Endothelial cell of umbilical vein (primary cell): ENCODE measurements around the gene EHBP1L1. TPM values are rescaled to one million over a fixed set of nuclear protein-coding genes. Genes with fewer than 3 reads are reported as not detected.

Experiments used
- BruUV-seq: library from RNA; stranded (reverse); fragments of 400-500 nt; replicated peaks from 2 replicates; lab custom pipeline; 2021; lab: Mats Ljungman, UMichigan
- CTCF ChIA-PET: fragments of 300-600, 350-600 bp; sonication (Branson Sonifier 250); formaldehyde crosslinking; loops from one replicate; lab custom pipeline; 2021; ENCODE audit warnings: antibody characterized with exemption, inconsistent platforms; lab: Charles Lee
- POLR2A ChIA-PET: fragments of 300-600, 350-600 bp; sonication (Branson Sonifier 250); formaldehyde crosslinking; loops from one replicate; lab custom pipeline; 2021; ENCODE audit warnings: antibody characterized with exemption, inconsistent platforms; lab: Charles Lee
- DNase-seq: peaks from one replicate; pipeline ENCODE4 v3.0.0-alpha.2; 2011; ENCODE audit warnings: low read depth, low spot score
- FAIRE-seq: peaks from 2 replicates; lab custom pipeline; 2011; peaks lifted over from hg19 to GRCh38; lab: Jason Lieb, UNC
- H2AFZ ChIP-seq: 2 replicates; pipeline ENCODE4 v1.6.0; 2012; ENCODE audit warnings: low read depth, low read length, control low read depth, inconsistent platforms
- H3K27ac ChIP-seq: 2 replicates; pipeline ENCODE4 v1.5.1; 2011; ENCODE audit warnings: low read depth, mild to moderate bottlenecking, control low read depth, low read length, moderate library complexity; ENCODE audit not compliant: insufficient read depth
- H3K27me3 ChIP-seq, 2 experiments: 2 replicates each; pipeline versions ENCODE4 v1.6.0 to v1.6.1; 2011; ENCODE audit warnings: low read length in 2 of 2, mixed read lengths in 1 of 2; ENCODE audit not compliant: control insufficient read depth in 2 of 2, insufficient read depth in 2 of 2
- H3K36me3 ChIP-seq, 2 experiments: 2 replicates in 1 of 2; 3 replicates in 1 of 2; pipeline ENCODE4 v1.5.1; 2011; ENCODE audit warnings: low read length in 2 of 2, mild to moderate bottlenecking in 1 of 2, moderate library complexity in 1 of 2; ENCODE audit not compliant: control insufficient read depth in 2 of 2, insufficient read depth in 2 of 2; ENCODE audit errors: extremely low read depth in 1 of 2
- H3K4me1 ChIP-seq: 3 replicates; pipeline ENCODE4 v1.5.1; 2011; ENCODE audit warnings: mild to moderate bottlenecking, low read length; ENCODE audit not compliant: control insufficient read depth, insufficient read depth; ENCODE audit errors: extremely low read depth
- H3K4me2 ChIP-seq: 2 replicates; pipeline ENCODE4 v1.6.1; 2011; ENCODE audit warnings: low read length, control low read depth, mixed read lengths; ENCODE audit not compliant: insufficient read depth
- H3K4me3 ChIP-seq, 3 experiments: fragments of 200-600 bp in 1 of 3; sonication (generic), shearing (Covaris generic) in 1 of 3; replicated peaks in 1 of 3; 2 replicates each; pipeline ENCODE4 v1.5.1; 2011 to 2016; ENCODE audit warnings: control low read depth in 3 of 3, low read length in 3 of 3, mild to moderate bottlenecking in 2 of 3, inconsistent platforms in 1 of 3, low read depth in 1 of 3, moderate library complexity in 1 of 3; ENCODE audit not compliant: insufficient read depth in 1 of 3
- H3K79me2 ChIP-seq: 2 replicates; pipeline ENCODE4 v1.6.0; 2012; ENCODE audit warnings: low read length, inconsistent platforms; ENCODE audit not compliant: control insufficient read depth, insufficient read depth
- H3K9ac ChIP-seq: replicated peaks from 2 replicates; pipeline ENCODE3; 2011; ENCODE audit warnings: low read length, control low read depth; ENCODE audit not compliant: insufficient read depth; ENCODE audit errors: extremely low read depth
- H3K9me1 ChIP-seq: replicated peaks from 3 replicates; pipeline ENCODE4 v1.6.0; 2011; ENCODE audit warnings: mild to moderate bottlenecking, low read length; ENCODE audit not compliant: control insufficient read depth, insufficient read depth; ENCODE audit errors: extremely low read depth
- H3K9me3 ChIP-seq: replicated peaks from 2 replicates; pipeline ENCODE4 v1.5.1; 2012; ENCODE audit warnings: low read length, inconsistent platforms; ENCODE audit not compliant: control insufficient read depth, insufficient read depth
- H4K20me1 ChIP-seq: replicated peaks from 2 replicates; pipeline ENCODE3; 2011; ENCODE audit warnings: mild to moderate bottlenecking, low read length; ENCODE audit not compliant: control insufficient read depth, insufficient read depth; ENCODE audit errors: extremely low read depth
- CTCF ChIP-seq, 2 donors: IDR thresholded peaks; 1 replicate in 1 of 2; 2 replicates in 1 of 2; pipeline ENCODE4 v1.5.1; 2011; ENCODE audit warnings: low read length in 2 of 2, mild to moderate bottlenecking in 2 of 2, moderate library complexity in 2 of 2, control low read depth in 1 of 2, inconsistent platforms in 1 of 2, low read depth in 1 of 2; ENCODE audit not compliant: insufficient read depth in 1 of 2; ENCODE audit errors: extremely low read depth in 1 of 2
- EZH2 ChIP-seq: IDR thresholded peaks from 2 replicates; pipeline ENCODE4 v1.6.1; 2012; ENCODE audit warnings: borderline replicate concordance, low read depth, mild to moderate bottlenecking, moderate library complexity, low read length, inconsistent platforms; ENCODE audit not compliant: severe bottlenecking
- FOS ChIP-seq: IDR thresholded peaks from 2 replicates; pipeline ENCODE4 v1.6.1; 2011; ENCODE audit warnings: mild to moderate bottlenecking, low read length, moderate library complexity, borderline replicate concordance; ENCODE audit not compliant: insufficient read depth
- GATA2 ChIP-seq: IDR thresholded peaks from 2 replicates; pipeline ENCODE4 v1.7.0; 2011; ENCODE audit warnings: low read depth, mild to moderate bottlenecking, moderate library complexity, mixed read lengths, low read length; ENCODE audit not compliant: insufficient read length, insufficient read depth
- JUN ChIP-seq: IDR thresholded peaks from 2 replicates; pipeline ENCODE4 v1.6.1; 2011; ENCODE audit warnings: borderline replicate concordance, low read depth; ENCODE audit not compliant: insufficient read length, insufficient read depth
- MYC ChIP-seq: IDR thresholded peaks from one replicate; pipeline ENCODE4 v1.6.1; 2011; ENCODE audit warnings: mild to moderate bottlenecking, low read depth, low read length
- POLR2A ChIP-seq: IDR thresholded peaks from 2 replicates; pipeline ENCODE4 v1.6.1; 2012; ENCODE audit warnings: low read depth, mild to moderate bottlenecking, control low read depth, low read length
- POLR2AphosphoS5 ChIP-seq: IDR thresholded peaks from 2 replicates; pipeline ENCODE4 v1.6.1; 2012; ENCODE audit warnings: low read depth, mild to moderate bottlenecking, control low read depth, low read length, moderate library complexity; ENCODE audit not compliant: insufficient read depth
- dilution Hi-C: fragments of 300-500 bp; cut with MboI; formaldehyde crosslinking; loops from one replicate; pipeline ENCODE4 v1.15.0; 2019; ENCODE audit warnings: low sequenced_read_pairs; ENCODE audit not compliant: extremely low pct_ligation_motif_present
- intact Hi-C: fragments of 100-400 bp; cut with micrococcal nuclease; formaldehyde crosslinking; loops from one replicate; pipeline ENCODE4 v1.10.0; 2022
- polyA plus RNA-seq, 4 experiments: library from polyadenylated mRNA; depleted of rRNA in 3 of 4; stranded (reverse) in 3 of 4; unstranded in 1 of 4; fragments of >200 nt; gene quantifications; 2 replicates each; pipeline versions ENCODE4 v1.2.1 to v1.2.3, GENCODE V29; 2011 to 2012; ENCODE audit warnings: missing spikeins in 1 of 4
- total RNA-seq: library from RNA; stranded (reverse); gene quantifications from 2 replicates; pipeline ENCODE4 v1.2.3, GENCODE V29; 2021
- TF ChIP-seq, protein P1 (sequence below): IDR thresholded peaks from 2 replicates; pipeline ENCODE4 v1.6.1; 2011; ENCODE audit not compliant: insufficient read depth, insufficient read length

Gene EHBP1L1
- total and polyA plus RNA-seq, 2 donors (not counting 3 experiments of a cell fraction or from before 2014, with no cell fraction given), result 12.7 to 19.7 TPM

- Histone ChIP-seq H3K9me1 (no peaks in the 10 kb centered on the region), H3K4me2 (no peak overlapping the region), H3K27me3 (no peaks in the 10 kb centered on the region), H3K79me2 (no peaks in the 10 kb centered on the region), H3K4me3 (no peak overlapping the region), H3K27ac (no peak overlapping the region), H3K4me1 (peaks cover 1% of the 10 kb centered on the region), H3K36me3 (peaks cover 0 to 34% of the 10 kb centered on the region in 2 experiments), H4K20me1 (no peaks in the 10 kb centered on the region), H3K9ac (no peak overlapping the region), H3K9me3 (no peaks in the 10 kb centered on the region), H2AFZ (no peak overlapping the region)
- no peak for TF ChIP-seq POLR2A
- TF ChIP-seq GATA2, result no peak
- TF ChIP-seq POLR2AphosphoS5, result no peak
- no peak for TF ChIP-seq MYC
- TF ChIP-seq EZH2, result no peak
- no peak for TF ChIP-seq FOS
- TF ChIP-seq, protein P1, sequence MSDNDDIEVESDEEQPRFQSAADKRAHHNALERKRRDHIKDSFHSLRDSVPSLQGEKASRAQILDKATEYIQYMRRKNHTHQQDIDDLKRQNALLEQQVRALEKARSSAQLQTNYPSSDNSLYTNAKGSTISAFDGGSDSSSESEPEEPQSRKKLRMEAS, result no peak
- TF ChIP-seq JUN, result no peak
- no peak for TF ChIP-seq CTCF (IDR thresholded peaks at IDR 0.05; ENCODE audit: extremely low read depth in 1 of 2, insufficient read depth in 1 of 2, low read depth in 1 of 2, low read length in 2 of 2)
- dilution Hi-C loops, result no loop called here
- intact Hi-C loops, result loop anchor here (2.0 kb wide), 2 partner anchors 14 to 24 kb away; partner anchors contain the start of gene ZNRD2
- FAIRE-seq, result peak; percentile 28
- ChIA-PET CTCF (interaction anchor here (0.7 to 1.1 kb wide), 4 partner anchors 9 to 26 kb away, joined by 3 to 11 read pairs (median 4); partner anchors contain the start of gene FAM89B), POLR2A (interaction anchor here (0.6 kb wide), 1 partner anchor 46 kb away, joined by 3 read pairs; no protein-coding TSS in a partner anchor)
- peak; percentile 44 for DNase-seq
- no TSS peak for BruUV-seq
Observed at GRCh38 chr11:65546217-65546958, 29.5 kb upstream of the EHBP1L1 start.
